ENCODE results near the gene PITPNC1. TPM values are rescaled to one million over a fixed set of nuclear protein-coding genes. Genes with fewer than 3 reads are reported as not detected.

Gene PITPNC1
- total and polyA plus RNA-seq, 2 donors (not counting 3 experiments of a cell fraction or from before 2014, with no cell fraction given), result 2.4 to 9.6 TPM

- H3K27me3 ChIP-seq (ENCODE audit: control insufficient read depth in 2 of 2, insufficient read depth in 2 of 2, low read length in 2 of 2), result no peaks in the 10 kb centered on the region
- TF ChIP-seq EZH2 (IDR thresholded peaks at IDR 0.05; ENCODE audit: borderline replicate concordance, low read depth, low read length, severe bottlenecking) (no peak), GATA2 (IDR thresholded peaks at IDR 0.05; ENCODE audit: insufficient read depth, insufficient read length, low read depth, low read length) (no peak)
- no peak overlapping the region for H3K4me2 ChIP-seq (ENCODE audit: insufficient read depth, low read length)
- H3K4me1 ChIP-seq (ENCODE audit: control insufficient read depth, extremely low read depth, insufficient read depth, low read length), result peaks cover 7% of the 10 kb centered on the region
- intact Hi-C loops (cut with micrococcal nuclease) (no loop called here), dilution Hi-C loops (cut with MboI; ENCODE audit: extremely low pct_ligation_motif_present, low sequenced_read_pairs) (no loop called here)
- no peak for DNase-seq (ENCODE audit: low read depth, low spot score)
- H3K79me2 ChIP-seq (ENCODE audit: control insufficient read depth, insufficient read depth, low read length), result peaks cover 55% of the 10 kb centered on the region
- no peak overlapping the region for H3K4me3 ChIP-seq (replicated peaks in 1 of 3; ENCODE audit: insufficient read depth in 1 of 3, low read depth in 1 of 3, low read length in 3 of 3)
- H3K9ac ChIP-seq (replicated peaks; ENCODE audit: extremely low read depth, insufficient read depth, low read length), result no peak overlapping the region
- H2AFZ ChIP-seq (ENCODE audit: low read depth, low read length), result no peak overlapping the region
- no peak for FAIRE-seq
- H3K9me3 ChIP-seq (replicated peaks; ENCODE audit: control insufficient read depth, insufficient read depth, low read length), result no peaks in the 10 kb centered on the region
- no TSS peak for BruUV-seq (replicated peaks)
- no peak overlapping the region for H3K27ac ChIP-seq (ENCODE audit: insufficient read depth, low read depth, low read length)
- H4K20me1 ChIP-seq (replicated peaks; ENCODE audit: control insufficient read depth, extremely low read depth, insufficient read depth, low read length), result peaks cover 6% of the 10 kb centered on the region
- CTCF ChIA-PET, result interaction anchor here (0.8 to 1.3 kb wide), 2 partner anchors 8 to 13 kb away, joined by 3 read pairs; partner anchors contain the start of gene PSMD12
- H3K9me1 ChIP-seq (replicated peaks; ENCODE audit: control insufficient read depth, extremely low read depth, insufficient read depth, low read length), result no peaks in the 10 kb centered on the region
- H3K36me3 ChIP-seq (ENCODE audit: control insufficient read depth in 2 of 2, extremely low read depth in 1 of 2, insufficient read depth in 2 of 2, low read length in 2 of 2), result peaks cover 11 to 17% of the 10 kb centered on the region in 2 experiments
- POLR2A ChIA-PET, result no interaction called here
Measured at GRCh38 chr17:67353929-67354574, 23.0 kb upstream of the PITPNC1 start.

GRCh38 chr17:67358612-67359011 lies 18.5 kb upstream of the PITPNC1 start:
- Histone ChIP-seq H3K79me2 (ENCODE audit: control insufficient read depth, insufficient read depth, low read length) (peaks cover 79% of the 10 kb centered on the region), H3K4me3 (replicated peaks in 1 of 3; ENCODE audit: insufficient read depth in 1 of 3, low read depth in 1 of 3, low read length in 3 of 3) (no peak overlapping the region), H3K4me2 (ENCODE audit: insufficient read depth, low read length) (no peak overlapping the region), H4K20me1 (replicated peaks; ENCODE audit: control insufficient read depth, extremely low read depth, insufficient read depth, low read length) (peaks cover 3% of the 10 kb centered on the region), H3K9me1 (replicated peaks; ENCODE audit: control insufficient read depth, extremely low read depth, insufficient read depth, low read length) (no peaks in the 10 kb centered on the region), H3K9ac (replicated peaks; ENCODE audit: extremely low read depth, insufficient read depth, low read length) (no peak overlapping the region), H3K27me3 (ENCODE audit: control insufficient read depth in 2 of 2, insufficient read depth in 2 of 2, low read length in 2 of 2) (no peaks in the 10 kb centered on the region), H3K4me1 (ENCODE audit: control insufficient read depth, extremely low read depth, insufficient read depth, low read length) (peaks cover 4% of the 10 kb centered on the region), H2AFZ (ENCODE audit: low read depth, low read length) (no peak overlapping the region), H3K36me3 (ENCODE audit: control insufficient read depth in 2 of 2, extremely low read depth in 1 of 2, insufficient read depth in 2 of 2, low read length in 2 of 2) (peaks cover 7 to 10% of the 10 kb centered on the region in 2 experiments), H3K9me3 (replicated peaks; ENCODE audit: control insufficient read depth, insufficient read depth, low read length) (no peaks in the 10 kb centered on the region), H3K27ac (ENCODE audit: insufficient read depth, low read depth, low read length) (no peak overlapping the region)
- ChIA-PET CTCF (interaction anchor here (0.7 to 1.5 kb wide), 4 partner anchors 14 to 137 kb away, joined by 3 to 8 read pairs (median 4); no protein-coding TSS in a partner anchor), POLR2A (no interaction called here)
- dilution Hi-C loops (cut with MboI; ENCODE audit: extremely low pct_ligation_motif_present, low sequenced_read_pairs), result no loop called here
- intact Hi-C loops (cut with micrococcal nuclease), result no loop called here
- FAIRE-seq (no peak), DNase-seq (ENCODE audit: low read depth, low spot score) (no peak)
- no TSS peak for BruUV-seq (replicated peaks)
- TF ChIP-seq MYC (IDR thresholded peaks at IDR 0.05; ENCODE audit: low read depth, low read length) (no peak), CTCF (IDR thresholded peaks at IDR 0.05; ENCODE audit: extremely low read depth in 1 of 2, insufficient read depth in 1 of 2, low read depth in 1 of 2, low read length in 2 of 2) (no peak), FOS (IDR thresholded peaks at IDR 0.05; ENCODE audit: borderline replicate concordance, insufficient read depth, low read length) (no peak), POLR2A (IDR thresholded peaks at IDR 0.05; ENCODE audit: low read depth, low read length) (no peak), POLR2AphosphoS5 (IDR thresholded peaks at IDR 0.05; ENCODE audit: insufficient read depth, low read depth, low read length) (no peak), JUN (IDR thresholded peaks at IDR 0.05; ENCODE audit: borderline replicate concordance, insufficient read depth, insufficient read length, low read depth) (no peak), EZH2 (IDR thresholded peaks at IDR 0.05; ENCODE audit: borderline replicate concordance, low read depth, low read length, severe bottlenecking) (no peak), GATA2 (IDR thresholded peaks at IDR 0.05; ENCODE audit: insufficient read depth, insufficient read length, low read depth, low read length) (no peak)
- TF ChIP-seq, protein P1, sequence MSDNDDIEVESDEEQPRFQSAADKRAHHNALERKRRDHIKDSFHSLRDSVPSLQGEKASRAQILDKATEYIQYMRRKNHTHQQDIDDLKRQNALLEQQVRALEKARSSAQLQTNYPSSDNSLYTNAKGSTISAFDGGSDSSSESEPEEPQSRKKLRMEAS (IDR thresholded peaks at IDR 0.05; ENCODE audit: insufficient read depth, insufficient read length), result no peak

Measured in endothelial cell of umbilical vein (primary cell).